Measurements from ENCODE around the gene DTX1.
"Not testable (repeated sequence)": the region's sequence is repeated elsewhere in the genome, so short reads cannot be mapped to it uniquely, and the experiment has no call there.

Gene DTX1

DNA sequence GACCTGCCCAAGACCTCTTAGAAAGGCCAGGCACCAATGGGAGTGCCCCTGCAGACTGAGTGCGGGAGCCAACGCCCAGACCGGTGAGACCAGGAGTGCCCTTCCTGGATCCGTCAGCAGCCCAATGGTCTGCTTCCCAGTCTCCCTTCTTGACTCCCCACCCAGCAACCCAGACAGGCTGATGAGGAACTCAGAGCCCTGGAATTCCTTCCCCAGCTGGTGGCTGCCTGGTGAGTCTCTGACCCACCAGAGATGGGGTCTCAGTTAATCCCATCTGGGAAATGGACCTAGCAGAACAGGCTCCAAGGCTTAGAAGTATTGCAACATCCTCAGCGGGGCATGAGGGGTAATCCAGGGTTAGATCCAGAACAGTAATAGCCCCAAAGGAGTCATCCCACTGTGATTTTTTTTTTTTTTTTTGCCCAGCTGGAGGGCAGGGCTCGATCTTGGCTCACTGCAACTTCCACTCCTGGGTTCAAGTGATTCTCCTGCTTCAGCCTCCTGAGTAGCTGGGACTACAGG is 80.5 kb downstream of the DTX1 start:
- no peak for DNase-seq (ENCODE audit: low read depth in 2 of 2)

DNA sequence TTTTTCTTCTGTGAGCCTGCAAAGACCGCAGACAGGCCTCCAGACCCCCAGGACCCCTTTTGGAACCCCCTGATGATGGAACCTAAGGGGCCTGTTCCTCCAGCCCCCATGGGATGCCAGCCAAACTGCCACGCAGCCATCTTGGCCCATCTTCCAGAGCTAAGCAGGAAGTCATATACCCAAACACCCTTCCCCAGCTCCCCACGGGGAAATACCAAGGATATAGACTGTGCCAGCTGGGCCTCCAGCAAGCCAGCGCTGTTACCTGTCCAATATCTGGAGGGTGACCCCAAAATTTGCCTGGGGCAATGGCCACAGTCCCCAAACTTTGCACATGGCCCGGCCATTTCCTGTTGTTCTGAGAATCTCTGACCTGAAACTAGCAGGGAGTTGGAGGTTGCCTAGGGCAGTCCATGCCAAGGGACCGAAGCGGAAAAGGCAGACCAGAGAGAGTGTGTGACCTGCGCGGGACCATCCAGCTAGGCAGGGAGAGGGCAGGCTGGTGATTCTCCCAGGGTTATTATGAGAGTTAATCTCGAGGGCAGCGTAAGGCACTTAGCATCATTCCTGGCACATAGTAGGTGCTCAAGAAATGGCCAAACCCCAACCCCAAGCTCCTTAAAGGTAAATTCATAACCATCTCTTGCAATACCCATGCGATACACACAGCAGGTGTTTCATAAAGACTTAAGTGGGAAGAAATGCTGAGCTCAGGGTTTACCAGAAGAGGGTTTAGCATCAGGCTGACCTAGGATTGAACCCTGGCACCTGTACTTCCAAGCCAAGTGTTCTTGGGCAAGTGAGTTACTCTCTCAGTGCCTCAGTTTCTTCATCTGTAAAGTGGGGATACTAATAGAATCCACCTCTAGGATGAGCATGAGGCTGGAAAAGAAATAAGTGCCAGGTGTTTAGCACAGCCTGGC is 81.6 kb downstream of the DTX1 start:
- DNase-seq (ENCODE audit: low read depth in 2 of 2) = no peak

- DNase-seq (ENCODE audit: low read depth in 2 of 2) = no peak
Observed at GRCh38 chr12:113138826-113139225, 82.3 kb downstream of the DTX1 start.

GRCh38 chr12:113140706-113141105 is 84.2 kb downstream of the DTX1 start:
- DNase-seq (ENCODE audit: low read depth in 2 of 2) = no peak

GRCh38 chr12:113141716-113142115 is 85.2 kb downstream of the DTX1 start:
- DNase-seq (ENCODE audit: low read depth in 2 of 2) = not testable (repeated sequence)

DNA sequence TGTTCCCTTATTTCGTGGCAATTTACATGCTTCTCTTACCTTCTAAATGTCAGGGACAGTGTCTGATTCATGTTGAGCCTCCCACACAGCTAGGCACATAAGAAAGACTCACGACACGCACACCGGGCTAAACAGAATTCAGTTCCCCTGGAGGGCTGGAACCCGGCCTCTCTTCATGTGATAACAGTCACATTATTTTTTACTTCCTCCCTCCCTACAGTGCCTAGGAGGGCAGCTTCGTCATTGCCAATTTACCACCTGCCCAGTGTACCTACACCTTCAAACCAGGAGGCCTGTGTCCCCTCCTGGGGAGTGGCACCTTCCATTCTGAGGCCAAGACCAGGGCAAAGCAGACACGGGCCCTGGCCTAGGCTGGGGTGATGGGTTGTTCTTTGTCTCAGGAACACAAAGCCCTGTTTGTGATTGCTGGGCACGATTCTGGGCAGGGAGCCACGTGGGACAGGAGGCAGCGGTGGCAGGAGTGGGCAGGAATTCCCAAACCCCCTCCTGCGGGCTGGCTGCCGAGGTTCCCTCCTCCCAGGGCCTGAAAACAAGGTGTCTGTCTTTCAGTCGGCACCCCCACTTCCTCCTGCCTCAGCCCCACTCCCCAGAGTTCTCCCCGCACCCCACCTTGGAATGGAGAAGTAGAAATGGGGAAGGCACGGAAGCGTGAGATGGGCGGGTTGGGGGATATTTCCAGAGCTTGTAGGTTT is 85.8 kb downstream of the DTX1 start:
- no peak for DNase-seq (ENCODE audit: low read depth in 2 of 2)

GRCh38 chr12:113142886-113143332 is 86.4 kb downstream of the DTX1 start:
- DNase-seq (ENCODE audit: low read depth in 2 of 2) = no peak

- no peak for DNase-seq (ENCODE audit: low read depth in 2 of 2)
Observed at GRCh38 chr12:113143959-113144358, 87.4 kb downstream of the DTX1 start.

DNA sequence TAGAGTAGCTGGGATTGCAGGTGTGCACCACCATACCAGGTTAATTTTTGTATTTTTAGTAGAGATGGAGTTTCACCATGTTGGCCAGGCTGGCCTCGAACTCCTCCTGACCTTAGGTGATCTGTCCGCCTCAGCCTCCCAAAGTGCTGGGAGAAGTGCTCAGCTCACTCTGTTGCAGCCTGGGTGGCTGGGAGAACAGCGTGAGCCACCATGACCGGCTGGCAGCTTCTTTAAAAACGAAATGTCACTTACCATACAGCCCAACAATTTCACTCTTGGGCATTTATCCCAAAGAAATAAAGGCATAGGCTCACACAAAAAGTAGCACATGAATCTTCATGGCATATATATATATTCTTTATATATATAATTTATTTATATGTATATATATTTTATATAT is 88.3 kb downstream of the DTX1 start:
- DNase-seq (ENCODE audit: low read depth in 2 of 2) = no peak

GRCh38 chr12:113145720-113146551 is 89.4 kb downstream of the DTX1 start:
- no peak for DNase-seq (ENCODE audit: low read depth in 2 of 2)

DNA sequence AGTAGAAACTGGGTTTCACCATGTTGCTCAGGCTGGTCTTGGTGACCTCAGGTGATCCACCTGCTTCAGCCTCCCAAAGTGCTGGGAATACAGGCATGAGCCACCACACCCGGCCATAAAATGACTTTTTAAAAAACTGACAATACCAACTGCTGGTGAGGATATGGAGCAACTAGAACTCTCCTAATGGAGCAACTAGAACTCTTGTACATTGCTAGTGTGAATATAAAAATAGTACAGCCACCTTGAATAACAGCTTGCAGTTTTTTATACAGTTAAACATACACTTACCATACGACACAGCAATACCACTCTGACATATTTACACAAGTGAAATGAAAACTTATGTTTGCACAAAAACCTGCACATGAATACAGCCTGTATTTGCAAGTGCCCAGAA is 90.5 kb downstream of the DTX1 start:
- no peak for DNase-seq (ENCODE audit: low read depth in 2 of 2)
